B cell (primary cell): ENCODE data around the gene EGFR.

Experiments
- CTCF ChIP-seq: fragments of 200-600 bp; IDR thresholded peaks from one replicate; pipeline ENCODE4 v1.8.0; 2022; ENCODE audit warnings: antibody characterized with exemption, mild to moderate bottlenecking
- EZH2 ChIP-seq: IDR thresholded peaks from 2 replicates; pipeline ENCODE4 v1.6.1; 2012; ENCODE audit warnings: borderline replicate concordance, low read depth, mild to moderate bottlenecking, moderate library complexity, low read length; ENCODE audit not compliant: insufficient read depth, poor library complexity, severe bottlenecking

GRCh38 chr7:55127135-55127551 is 108.3 kb downstream of the EGFR start:
- TF ChIP-seq CTCF (no peak), EZH2 (no peak)
